Measurements from ENCODE around the gene NOS1.

NOS1 gene

GRCh38 chr12:117329756-117330155, 31.7 kb downstream of the NOS1 start:
- DNase-seq: no peak

- DNase-seq: no peak
These were observed 32.8 kb downstream of the NOS1 start for GRCh38 chr12:117328556-117329100.

- no peak for DNase-seq
These were observed 39.0 kb downstream of the NOS1 start for GRCh38 chr12:117322428-117322827.

GRCh38 chr12:117321572-117321971, 39.9 kb downstream of the NOS1 start:
- no peak for DNase-seq

- no peak for DNase-seq
These were observed 42.8 kb downstream of the NOS1 start for GRCh38 chr12:117318591-117318990.

GRCh38 chr12:117316336-117316735, 45.1 kb downstream of the NOS1 start:
- DNase-seq: no peak

GRCh38 chr12:117313926-117314325, 47.5 kb downstream of the NOS1 start:
- no peak for DNase-seq

GRCh38 chr12:117312770-117313169, 48.7 kb downstream of the NOS1 start:
- DNase-seq: no peak

- no peak for DNase-seq
These were observed 52.0 kb downstream of the NOS1 start for GRCh38 chr12:117309276-117309925.

- DNase-seq: no peak
These were observed 61.3 kb downstream of the NOS1 start for GRCh38 chr12:117300174-117300573.

- no peak for DNase-seq
These were observed 62.7 kb downstream of the NOS1 start for GRCh38 chr12:117298648-117299225.

GRCh38 chr12:117298191-117298590, 63.2 kb downstream of the NOS1 start:
- DNase-seq: no peak

GRCh38 chr12:117294189-117294603, 67.2 kb downstream of the NOS1 start:
- peak; percentile 16 for DNase-seq

- DNase-seq: no peak
These were observed 67.9 kb downstream of the NOS1 start for GRCh38 chr12:117293510-117293909.

GRCh38 chr12:117292688-117293087, 68.7 kb downstream of the NOS1 start:
- no peak for DNase-seq

- peak; percentile 17 for DNase-seq
These were observed 77.3 kb downstream of the NOS1 start for GRCh38 chr12:117284140-117284539.

GRCh38 chr12:117282490-117282889, 78.9 kb downstream of the NOS1 start:
- no peak for DNase-seq

- no peak for DNase-seq
These were observed 81.3 kb downstream of the NOS1 start for GRCh38 chr12:117280019-117280680.

GRCh38 chr12:117279606-117280005, 81.8 kb downstream of the NOS1 start:
- DNase-seq: no peak

- no peak for DNase-seq
These were observed 83.6 kb downstream of the NOS1 start for GRCh38 chr12:117277875-117278274.

GRCh38 chr12:117273091-117273490, 88.3 kb downstream of the NOS1 start:
- no peak for DNase-seq

GRCh38 chr12:117272690-117273089, 88.7 kb downstream of the NOS1 start:
- DNase-seq: no peak

GRCh38 chr12:117262749-117263148, 98.7 kb downstream of the NOS1 start:
- no peak for DNase-seq

- DNase-seq: no peak
These were observed 100.2 kb downstream of the NOS1 start for GRCh38 chr12:117261247-117261646.
